CD4-positive, CD25-positive, alpha-beta regulatory T cell (primary cell): ENCODE measurements around the gene GIPC2. TPM values are rescaled to one million over a fixed set of nuclear protein-coding genes. Genes with fewer than 3 reads are reported as not detected.

Experiments used
- ATAC-seq, 2 donors: fragments of 150-1000 bp; cut with Tn5 transposase; one replicate each; pipeline ENCODE4 v1.10.0; 2021; ENCODE audit warnings: low read depth in 2 of 2, moderate number of reproducible peaks in 2 of 2, moderate library complexity in 1 of 2
- DNase-seq, 3 donors: peaks; one replicate each; pipeline versions ENCODE4 v3.0.0 to v3.0.0-alpha.2; 2012 to 2022; ENCODE audit warnings: mixed read lengths in 1 of 3
- H3K27ac ChIP-seq: one replicate; pipeline ENCODE4 v1.7.0; 2013; ENCODE audit warnings: mild to moderate bottlenecking, low read length; ENCODE audit not compliant: insufficient read depth, poor library complexity, severe bottlenecking
- H3K27me3 ChIP-seq: one replicate; pipeline ENCODE4 v1.7.0; 2013; ENCODE audit warnings: low read length; ENCODE audit not compliant: control insufficient read depth, insufficient read depth
- H3K36me3 ChIP-seq: one replicate; pipeline ENCODE4 v1.7.0; 2013; ENCODE audit warnings: mild to moderate bottlenecking, low read length, moderate library complexity; ENCODE audit not compliant: control insufficient read depth, insufficient read depth
- H3K4me1 ChIP-seq: 2 replicates; pipeline ENCODE4 v1.7.0; 2013; ENCODE audit warnings: mild to moderate bottlenecking, low read length; ENCODE audit not compliant: insufficient read depth, control insufficient read depth, poor library complexity, severe bottlenecking
- H3K4me3 ChIP-seq: one replicate; pipeline ENCODE4 v1.7.0; 2013; ENCODE audit warnings: low read depth, mild to moderate bottlenecking, low read length, moderate library complexity
- H3K9me3 ChIP-seq, 2 experiments: 1 replicate in 1 of 2; 2 replicates in 1 of 2; pipeline ENCODE4 v1.7.0; 2013; ENCODE audit warnings: low read length in 2 of 2, mild to moderate bottlenecking in 1 of 2, moderate library complexity in 1 of 2; ENCODE audit not compliant: control insufficient read depth in 2 of 2
- H3K27ac Mint-ChIP-seq, 3 donors: one replicate each; pipeline ENCODE4 v1.8.0; 2020 to 2022; ENCODE audit warnings: mild to moderate bottlenecking in 3 of 3, mixed read lengths in 3 of 3, moderate library complexity in 2 of 3
- H3K27me3 Mint-ChIP-seq: one replicate; pipeline ENCODE4 v1.8.0; 2022; ENCODE audit warnings: mild to moderate bottlenecking, mixed read lengths
- H3K36me3 Mint-ChIP-seq: one replicate; pipeline ENCODE4 v1.8.0; 2020; ENCODE audit warnings: mixed read lengths
- H3K4me1 Mint-ChIP-seq, 4 donors: one replicate each; pipeline ENCODE4 v1.8.0; 2020 to 2022; ENCODE audit warnings: mixed read lengths in 4 of 4, mild to moderate bottlenecking in 1 of 4
- H3K4me3 Mint-ChIP-seq, 4 donors: one replicate each; pipeline ENCODE4 v1.8.0; 2020 to 2022; ENCODE audit warnings: mild to moderate bottlenecking in 4 of 4, mixed read lengths in 4 of 4, moderate library complexity in 3 of 4
- H3K9me3 Mint-ChIP-seq, 7 donors: one replicate each; pipeline ENCODE4 v1.8.0; 2020 to 2022; ENCODE audit warnings: mixed read lengths in 7 of 7, mild to moderate bottlenecking in 3 of 7, moderate library complexity in 2 of 7
- polyA plus RNA-seq, 4 donors: library from polyadenylated mRNA; unstranded; fragments of 300-500 nt; fragmentation: Illumina TruSeq; gene quantifications; one replicate each; pipeline ENCODE4 v1.2.3, GENCODE V29; 2021
- total RNA-seq: library from RNA; stranded (reverse); gene quantifications from one replicate; pipeline ENCODE4 v1.2.3, GENCODE V29; 2022

GIPC2 gene
- total and polyA plus RNA-seq, 5 donors from 2014 or later: 0.22 to 0.39 TPM; not detected in 3

DNA sequence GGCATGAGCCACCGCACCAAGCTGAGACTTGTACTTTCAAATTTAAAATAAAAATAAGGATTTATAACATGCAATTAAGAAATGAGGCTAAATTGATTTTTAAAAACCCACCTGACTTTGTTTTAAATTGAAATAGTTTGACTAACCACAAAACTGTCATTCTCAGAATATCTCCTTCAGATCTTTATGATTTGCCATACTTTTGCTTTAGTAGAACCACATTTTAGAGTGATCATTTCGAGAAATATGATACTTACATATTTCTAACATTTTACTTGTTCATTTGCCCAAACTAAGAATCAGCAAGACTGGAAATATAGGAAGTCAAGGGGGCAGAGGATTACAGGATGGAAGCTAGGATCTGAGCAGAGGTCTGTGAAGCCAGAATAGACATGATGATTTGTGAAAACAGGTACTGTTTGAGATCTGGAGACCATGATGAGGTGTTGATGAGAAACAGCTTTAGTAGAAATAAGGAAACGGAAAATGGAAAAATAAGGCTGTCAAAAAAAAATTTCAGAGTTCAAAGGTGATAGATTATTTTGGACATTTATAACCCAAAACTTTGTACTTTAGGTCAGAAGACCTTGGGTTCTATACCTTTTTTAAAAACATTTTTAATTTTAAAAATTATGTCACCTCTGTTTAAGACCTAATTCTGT, 44.8 kb downstream of the GIPC2 start:
- Mint-ChIP-seq H3K4me1 (no peaks in the 10 kb centered on the region), H3K9me3 (peaks cover 0 to 18% (median 7%) of the 10 kb centered on the region in 7 donors), H3K27ac (no peak overlapping the region), H3K4me3 (no peak overlapping the region), H3K36me3 (no peaks in the 10 kb centered on the region), H3K27me3 (peaks cover 17% of the 10 kb centered on the region)
- peaks cover 14 to 16% of the 10 kb centered on the region in 2 experiments for H3K9me3 ChIP-seq
- ATAC-seq (no peak), DNase-seq (no peak)
- H3K27ac ChIP-seq: no peak overlapping the region
- H3K4me1 ChIP-seq: no peaks in the 10 kb centered on the region
- peaks cover 5% of the 10 kb centered on the region for H3K27me3 ChIP-seq
- H3K36me3 ChIP-seq: no peaks in the 10 kb centered on the region
- no peak overlapping the region for H3K4me3 ChIP-seq

DNA sequence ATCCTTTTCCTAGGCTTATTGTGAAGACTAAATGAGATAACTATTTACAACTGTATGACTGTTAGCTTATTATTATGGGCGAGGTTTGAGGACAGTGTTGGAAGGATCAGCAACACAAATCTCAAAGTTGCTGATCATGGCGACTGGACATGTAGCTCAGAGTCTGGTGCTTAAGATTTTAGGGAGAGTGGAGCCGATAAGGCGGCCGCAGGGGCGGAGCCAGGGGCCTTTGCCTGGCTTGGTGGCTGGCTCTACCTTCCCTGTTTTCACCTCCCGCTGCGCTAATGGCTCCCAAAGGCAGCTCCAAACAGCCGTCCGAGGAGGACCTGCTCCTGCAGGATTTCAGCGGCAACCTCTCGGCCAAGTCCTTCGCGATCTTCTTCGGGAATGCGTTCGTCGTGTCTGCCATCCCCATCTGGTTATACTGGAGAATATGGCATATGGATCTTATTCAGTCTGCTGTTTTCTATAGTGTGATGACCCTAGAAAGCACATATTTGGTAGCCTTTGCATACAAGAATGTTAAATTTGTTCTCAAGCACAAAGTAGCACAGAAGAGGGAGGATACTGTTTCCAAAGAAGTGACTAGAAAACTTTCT, 45.5 kb downstream of the GIPC2 start:
- no peaks in the 10 kb centered on the region for H3K36me3 ChIP-seq
- H3K4me1 ChIP-seq: no peaks in the 10 kb centered on the region
- no peaks in the 10 kb centered on the region for H3K36me3 Mint-ChIP-seq
- peaks cover 9 to 10% of the 10 kb centered on the region in 2 experiments for H3K9me3 ChIP-seq
- no peak overlapping the region for H3K4me3 Mint-ChIP-seq
- H3K4me3 ChIP-seq: no peak overlapping the region
- H3K27ac Mint-ChIP-seq: no peak overlapping the region
- H3K4me1 Mint-ChIP-seq: no peaks in the 10 kb centered on the region
- ATAC-seq (no peak), DNase-seq (no peak)
- peaks cover 12% of the 10 kb centered on the region for H3K27me3 Mint-ChIP-seq
- peaks cover 0 to 11% (median 4%) of the 10 kb centered on the region in 7 donors for H3K9me3 Mint-ChIP-seq
- no peak overlapping the region for H3K27ac ChIP-seq
- peaks cover 9% of the 10 kb centered on the region for H3K27me3 ChIP-seq

DNA sequence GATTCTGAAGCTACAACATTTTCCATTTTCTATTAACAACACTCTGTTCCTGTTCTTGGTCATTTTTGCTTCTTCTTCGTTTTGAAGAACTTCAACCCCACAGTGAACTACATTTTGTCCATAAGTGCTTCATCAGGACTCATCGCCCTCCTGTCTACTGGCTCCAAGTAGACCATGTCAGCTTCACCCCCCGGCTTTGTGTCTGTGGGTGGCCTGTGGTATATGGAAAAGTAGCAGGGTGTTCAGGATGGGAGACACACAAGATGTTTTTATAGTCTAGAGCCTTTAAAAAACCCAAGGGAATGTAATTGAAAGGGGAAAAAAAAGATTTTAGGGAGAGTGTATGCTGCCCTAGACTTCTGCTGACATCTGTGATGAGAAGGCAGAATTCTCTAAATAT, 46.1 kb downstream of the GIPC2 start:
- H3K9me3 Mint-ChIP-seq: peaks cover 0 to 6% (median under 1%) of the 10 kb centered on the region in 7 donors

DNA sequence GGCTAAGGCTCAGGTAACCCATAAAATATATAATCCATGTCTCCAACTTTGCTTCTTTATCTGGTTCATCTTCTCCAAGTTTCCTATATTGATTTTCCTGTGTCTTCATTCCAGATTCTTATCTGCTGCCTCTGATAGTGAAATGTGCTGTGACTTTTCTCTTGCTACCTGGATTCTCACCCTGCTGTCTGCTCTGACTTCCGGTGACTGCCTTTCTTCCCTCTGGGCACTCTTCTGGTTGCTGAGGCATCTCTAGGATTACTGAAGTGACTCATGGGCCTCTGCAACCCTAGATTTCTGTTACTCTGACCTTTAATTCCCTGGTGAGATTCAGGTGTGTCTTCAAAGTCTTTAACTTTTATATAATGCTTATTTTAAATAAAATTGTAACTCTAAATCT, 46.9 kb downstream of the GIPC2 start:
- DNase-seq: no peak
- Histone ChIP-seq H3K4me1 (no peaks in the 10 kb centered on the region), H3K27ac (no peak overlapping the region), H3K9me3 (no peaks in the 10 kb centered on the region), H3K36me3 (no peaks in the 10 kb centered on the region), H3K27me3 (peaks cover 15% of the 10 kb centered on the region), H3K4me3 (no peak overlapping the region)
- H3K27me3 Mint-ChIP-seq: peaks cover 18% of the 10 kb centered on the region
- H3K9me3 Mint-ChIP-seq: peaks cover 0 to 4% (median 0%) of the 10 kb centered on the region in 7 donors
- no peaks in the 10 kb centered on the region for H3K4me1 Mint-ChIP-seq
- no peaks in the 10 kb centered on the region for H3K36me3 Mint-ChIP-seq
- H3K4me3 Mint-ChIP-seq: no peak overlapping the region
- H3K27ac Mint-ChIP-seq: no peak overlapping the region
- ATAC-seq: no peak

More for the DNA sequence above, 46.1 kb downstream of the GIPC2 start:
- H3K27me3 ChIP-seq: peaks cover 9% of the 10 kb centered on the region
- Mint-ChIP-seq H3K4me1 (no peaks in the 10 kb centered on the region), H3K4me3 (no peak overlapping the region), H3K27ac (no peak overlapping the region), H3K27me3 (peaks cover 12% of the 10 kb centered on the region), H3K36me3 (no peaks in the 10 kb centered on the region)
- no peaks in the 10 kb centered on the region for H3K36me3 ChIP-seq
- no peak overlapping the region for H3K4me3 ChIP-seq
- no peaks in the 10 kb centered on the region for H3K4me1 ChIP-seq
- no peak for ATAC-seq
- no peak overlapping the region for H3K27ac ChIP-seq
- no peak for DNase-seq
- H3K9me3 ChIP-seq: peaks cover 3 to 4% of the 10 kb centered on the region in 2 experiments

DNA sequence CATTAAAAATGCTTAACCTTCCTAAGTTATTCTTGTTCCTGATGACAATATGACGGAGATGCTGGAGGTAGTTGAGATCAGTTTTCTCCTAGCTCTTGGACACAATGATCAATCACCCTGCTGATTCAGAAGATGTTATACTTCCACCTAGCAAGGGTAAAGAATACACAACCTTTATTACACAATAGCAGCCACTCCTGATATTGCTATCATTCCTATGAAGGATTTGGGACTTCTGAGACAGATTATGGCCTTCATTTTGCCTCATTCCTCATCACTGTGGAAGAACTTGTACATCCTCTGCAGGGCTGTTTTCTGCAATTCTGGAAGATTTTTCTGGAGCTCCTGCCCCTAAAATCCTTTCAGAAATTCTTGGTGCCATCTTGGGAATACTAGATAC, 47.8 kb downstream of the GIPC2 start:
- no peaks in the 10 kb centered on the region for H3K4me1 Mint-ChIP-seq
- no peak for ATAC-seq

DNA sequence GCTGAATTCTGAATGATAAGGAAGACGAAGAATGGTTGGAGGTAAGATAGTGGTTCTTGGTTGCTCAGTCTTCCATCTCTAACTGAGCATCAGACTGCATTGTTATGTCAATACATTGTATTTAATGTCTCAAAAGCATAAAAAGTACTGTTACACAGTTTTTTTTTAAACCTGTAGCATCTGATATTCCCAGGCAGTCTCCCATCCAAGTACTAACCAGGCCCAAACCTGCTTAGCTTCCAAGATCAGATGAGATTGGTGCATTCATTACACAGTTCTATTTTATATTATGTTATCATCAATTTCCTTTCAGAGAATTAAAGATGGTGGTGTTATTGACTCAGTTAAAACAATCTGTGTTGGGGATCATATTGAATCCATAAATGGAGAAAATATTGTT, 48.9 kb downstream of the GIPC2 start:
- Histone ChIP-seq H3K9me3 (no peaks in the 10 kb centered on the region), H3K27me3 (peaks cover 15% of the 10 kb centered on the region), H3K27ac (no peak overlapping the region), H3K36me3 (no peaks in the 10 kb centered on the region), H3K4me3 (no peak overlapping the region), H3K4me1 (no peaks in the 10 kb centered on the region)
- Mint-ChIP-seq H3K36me3 (no peaks in the 10 kb centered on the region), H3K27me3 (peaks cover 29% of the 10 kb centered on the region), H3K4me1 (no peaks in the 10 kb centered on the region), H3K4me3 (no peak overlapping the region), H3K9me3 (peaks cover 0 to 2% (median 0%) of the 10 kb centered on the region in 7 donors), H3K27ac (no peak overlapping the region)
- ATAC-seq (no peak), DNase-seq (no peak)

More for the DNA sequence above, 47.8 kb downstream of the GIPC2 start:
- Mint-ChIP-seq H3K36me3 (no peaks in the 10 kb centered on the region), H3K4me3 (no peak overlapping the region), H3K27me3 (peaks cover 24% of the 10 kb centered on the region), H3K9me3 (peaks cover 0 to 2% (median 0%) of the 10 kb centered on the region in 7 donors), H3K27ac (no peak overlapping the region)
- H3K4me3 ChIP-seq: no peak overlapping the region
- no peak overlapping the region for H3K27ac ChIP-seq
- no peaks in the 10 kb centered on the region for H3K9me3 ChIP-seq
- no peaks in the 10 kb centered on the region for H3K36me3 ChIP-seq
- peaks cover 15% of the 10 kb centered on the region for H3K27me3 ChIP-seq
- DNase-seq: no peak
- no peaks in the 10 kb centered on the region for H3K4me1 ChIP-seq

DNA sequence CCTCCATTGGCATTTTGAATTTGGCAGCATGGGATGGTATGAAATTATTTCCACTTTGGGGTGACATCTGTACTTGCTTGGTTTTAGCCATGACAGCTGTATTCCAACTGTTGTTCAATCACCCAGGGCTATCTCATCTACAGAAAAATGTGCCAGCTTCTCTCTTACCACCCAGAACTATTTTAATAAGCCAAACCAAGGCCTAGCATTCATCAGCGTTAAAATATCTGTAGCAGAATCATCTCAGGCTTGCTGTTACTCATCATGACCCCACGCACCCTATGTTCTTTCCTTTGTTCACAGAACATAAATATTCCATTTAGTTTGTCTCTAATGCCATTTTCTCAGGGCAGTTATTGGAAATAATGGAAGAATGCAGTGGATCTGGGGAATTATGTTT, 49.8 kb downstream of the GIPC2 start:
- peaks cover 30% of the 10 kb centered on the region for H3K27me3 Mint-ChIP-seq
- H3K27ac ChIP-seq: no peak overlapping the region

DNA sequence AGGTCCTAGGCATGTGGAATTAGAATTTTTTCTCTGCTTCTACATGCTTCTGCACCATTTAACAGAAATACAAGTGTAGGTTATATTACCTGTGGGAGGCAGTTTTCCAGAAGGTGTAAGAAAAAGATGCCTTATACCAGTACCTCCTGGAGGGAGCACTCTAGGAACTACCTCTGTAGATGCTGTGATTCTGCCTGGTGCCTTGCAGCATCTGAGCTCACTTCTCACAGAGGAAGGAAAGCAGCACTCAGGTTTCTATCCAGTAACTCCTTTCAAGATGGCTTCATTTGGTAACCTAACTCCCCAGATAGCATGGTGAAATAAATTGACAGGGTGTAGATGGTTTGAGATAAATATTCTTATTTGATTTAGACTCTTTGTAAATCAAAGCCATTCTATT, 50.3 kb downstream of the GIPC2 start:
- Histone ChIP-seq H3K4me3 (no peak overlapping the region), H3K9me3 (no peaks in the 10 kb centered on the region), H3K27me3 (peaks cover 14% of the 10 kb centered on the region), H3K4me1 (no peaks in the 10 kb centered on the region), H3K36me3 (no peaks in the 10 kb centered on the region), H3K27ac (no peak overlapping the region)
- no peaks in the 10 kb centered on the region for H3K36me3 Mint-ChIP-seq
- H3K27ac Mint-ChIP-seq: no peak overlapping the region
- peaks cover 0 to 2% (median 0%) of the 10 kb centered on the region in 7 donors for H3K9me3 Mint-ChIP-seq
- no peaks in the 10 kb centered on the region for H3K4me1 Mint-ChIP-seq
- DNase-seq: no peak
- H3K4me3 Mint-ChIP-seq: no peak overlapping the region
- H3K27me3 Mint-ChIP-seq: peaks cover 28% of the 10 kb centered on the region
- ATAC-seq: no peak

More for the DNA sequence above, 49.8 kb downstream of the GIPC2 start:
- H3K9me3 ChIP-seq: no peaks in the 10 kb centered on the region
- H3K9me3 Mint-ChIP-seq: peaks cover 0 to 2% (median 0%) of the 10 kb centered on the region in 7 donors
- DNase-seq (no peak), ATAC-seq (no peak)
- peaks cover 15% of the 10 kb centered on the region for H3K27me3 ChIP-seq
- no peaks in the 10 kb centered on the region for H3K4me1 Mint-ChIP-seq
- H3K36me3 Mint-ChIP-seq: no peaks in the 10 kb centered on the region
- H3K4me3 ChIP-seq: no peak overlapping the region
- H3K4me3 Mint-ChIP-seq: no peak overlapping the region
- no peaks in the 10 kb centered on the region for H3K4me1 ChIP-seq
- H3K27ac Mint-ChIP-seq: no peak overlapping the region
- no peaks in the 10 kb centered on the region for H3K36me3 ChIP-seq
